ENCODE results near the gene GPC6.
A peak's percentile ranks its signal among the peaks of the same experiment; 100 is the strongest.

Gene GPC6

DNA sequence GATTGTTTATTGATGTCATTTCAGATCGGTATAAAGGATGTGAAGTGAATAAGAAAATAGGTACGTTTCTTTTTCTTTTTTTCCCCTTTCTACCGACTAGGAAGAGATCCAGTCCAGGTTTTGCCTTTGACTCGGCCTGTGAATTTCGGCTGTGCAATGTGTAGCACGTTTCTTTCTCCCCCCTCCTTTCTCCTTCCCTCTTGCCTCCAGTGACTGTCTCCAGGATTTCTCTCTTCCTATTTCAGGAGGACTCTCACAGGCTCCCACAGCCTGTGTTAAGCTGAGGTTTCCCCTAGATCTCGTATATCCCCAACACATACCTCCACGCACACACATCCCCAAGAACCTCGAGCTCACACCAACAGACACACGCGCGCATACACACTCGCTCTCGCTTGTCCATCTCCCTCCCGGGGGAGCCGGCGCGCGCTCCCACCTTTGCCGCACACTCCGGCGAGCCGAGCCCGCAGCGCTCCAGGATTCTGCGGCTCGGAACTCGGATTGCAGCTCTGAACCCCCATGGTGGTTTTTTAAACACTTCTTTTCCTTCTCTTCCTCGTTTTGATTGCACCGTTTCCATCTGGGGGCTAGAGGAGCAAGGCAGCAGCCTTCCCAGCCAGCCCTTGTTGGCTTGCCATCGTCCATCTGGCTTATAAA, at the start of gene GPC6:
TSS of gene GPC6 (plus strand) at position 185 of the 657 bp plus-strand sequence.
- no peak within 1 kb of the TSS for H3K4me3 ChIP-seq (ENCODE audit: low read length)
- no peak within 1 kb of the TSS for H2AFZ ChIP-seq (ENCODE audit: low read depth, low read length)
- no peak within 1 kb of the TSS for H3K4me2 ChIP-seq (ENCODE audit: low read length)
- H3K9me3 ChIP-seq (ENCODE audit: insufficient read depth, low read length) = peaks cover 10% of the 10 kb centered on the region
- TF ChIP-seq, protein P1, sequence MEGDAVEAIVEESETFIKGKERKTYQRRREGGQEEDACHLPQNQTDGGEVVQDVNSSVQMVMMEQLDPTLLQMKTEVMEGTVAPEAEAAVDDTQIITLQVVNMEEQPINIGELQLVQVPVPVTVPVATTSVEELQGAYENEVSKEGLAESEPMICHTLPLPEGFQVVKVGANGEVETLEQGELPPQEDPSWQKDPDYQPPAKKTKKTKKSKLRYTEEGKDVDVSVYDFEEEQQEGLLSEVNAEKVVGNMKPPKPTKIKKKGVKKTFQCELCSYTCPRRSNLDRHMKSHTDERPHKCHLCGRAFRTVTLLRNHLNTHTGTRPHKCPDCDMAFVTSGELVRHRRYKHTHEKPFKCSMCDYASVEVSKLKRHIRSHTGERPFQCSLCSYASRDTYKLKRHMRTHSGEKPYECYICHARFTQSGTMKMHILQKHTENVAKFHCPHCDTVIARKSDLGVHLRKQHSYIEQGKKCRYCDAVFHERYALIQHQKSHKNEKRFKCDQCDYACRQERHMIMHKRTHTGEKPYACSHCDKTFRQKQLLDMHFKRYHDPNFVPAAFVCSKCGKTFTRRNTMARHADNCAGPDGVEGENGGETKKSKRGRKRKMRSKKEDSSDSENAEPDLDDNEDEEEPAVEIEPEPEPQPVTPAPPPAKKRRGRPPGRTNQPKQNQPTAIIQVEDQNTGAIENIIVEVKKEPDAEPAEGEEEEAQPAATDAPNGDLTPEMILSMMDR (IDR thresholded peaks at IDR 0.05; ENCODE audit: low read depth, low read length) = no peak
- TF ChIP-seq EZH2phosphoT487 (IDR thresholded peaks at IDR 0.05; ENCODE audit: low read depth) = no peak
- no peak within 1 kb of the TSS for H3K9ac ChIP-seq (ENCODE audit: low read length)
- no peaks in the 10 kb centered on the region for H3K79me2 ChIP-seq (ENCODE audit: low read length)
- H3K4me1 ChIP-seq (ENCODE audit: low read length) = no peaks in the 10 kb centered on the region
- no peaks in the 10 kb centered on the region for H3K27me3 ChIP-seq (ENCODE audit: low read depth, low read length)
- no peaks in the 10 kb centered on the region for H4K20me1 ChIP-seq (ENCODE audit: insufficient read depth, low read length)
- no peak within 1 kb of the TSS for H3K27ac ChIP-seq (ENCODE audit: low read length)
- H3K36me3 ChIP-seq (replicated peaks; ENCODE audit: low read depth, low read length) = no peaks in the 10 kb centered on the region

DNA sequence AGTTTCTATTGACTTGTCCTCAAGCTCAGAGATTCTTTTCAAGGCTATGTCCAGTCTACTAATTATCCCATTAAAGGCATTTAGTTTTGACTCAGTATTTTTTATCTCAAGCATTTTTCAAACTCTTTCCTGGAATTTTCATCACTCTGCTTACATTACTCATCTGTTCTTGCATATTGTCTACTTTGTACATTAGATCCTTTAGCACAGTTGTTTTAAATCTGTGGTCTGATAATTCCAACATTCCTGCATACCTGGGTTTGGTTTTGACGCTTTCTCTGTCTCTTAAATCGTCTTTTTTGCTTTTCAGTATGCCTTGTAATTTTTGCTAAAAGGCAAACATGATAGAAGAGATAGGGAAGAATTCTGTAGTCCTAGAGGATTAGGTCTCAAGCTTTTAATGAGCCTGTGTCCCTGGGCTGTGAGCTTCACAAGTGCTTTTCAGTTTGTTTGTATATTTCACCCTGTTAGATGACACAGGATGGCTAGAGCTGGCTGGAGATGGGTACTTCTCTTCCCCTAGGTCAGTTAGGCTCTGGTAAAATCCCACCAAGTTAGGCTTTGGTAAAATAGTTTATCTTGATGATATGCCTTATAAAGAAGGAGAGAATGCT, 46.1 kb upstream of the GPC6 start:
- H3K27ac ChIP-seq (ENCODE audit: low read length) = no peak overlapping the region
- no peaks in the 10 kb centered on the region for H4K20me1 ChIP-seq (ENCODE audit: insufficient read depth, low read length)
- no peaks in the 10 kb centered on the region for H3K9me3 ChIP-seq (ENCODE audit: insufficient read depth, low read length)
- H3K4me3 ChIP-seq (ENCODE audit: low read length) = no peak overlapping the region
- no peak overlapping the region for H3K4me2 ChIP-seq (ENCODE audit: low read length)
- no peak for TF ChIP-seq EZH2phosphoT487 (IDR thresholded peaks at IDR 0.05; ENCODE audit: low read depth)
- TF ChIP-seq, protein P1 (IDR thresholded peaks at IDR 0.05; ENCODE audit: low read depth, low read length) = no peak
- H2AFZ ChIP-seq (ENCODE audit: low read depth, low read length) = peak overlapping the region; percentile 15; the same call in 1 of the 2 replicates
- H3K9ac ChIP-seq (ENCODE audit: low read length) = no peak overlapping the region
- H3K4me1 ChIP-seq (ENCODE audit: low read length) = no peaks in the 10 kb centered on the region
- H3K79me2 ChIP-seq (ENCODE audit: low read length) = no peaks in the 10 kb centered on the region
- no peaks in the 10 kb centered on the region for H3K27me3 ChIP-seq (ENCODE audit: low read depth, low read length)
- no peaks in the 10 kb centered on the region for H3K36me3 ChIP-seq (replicated peaks; ENCODE audit: low read depth, low read length)

DNA sequence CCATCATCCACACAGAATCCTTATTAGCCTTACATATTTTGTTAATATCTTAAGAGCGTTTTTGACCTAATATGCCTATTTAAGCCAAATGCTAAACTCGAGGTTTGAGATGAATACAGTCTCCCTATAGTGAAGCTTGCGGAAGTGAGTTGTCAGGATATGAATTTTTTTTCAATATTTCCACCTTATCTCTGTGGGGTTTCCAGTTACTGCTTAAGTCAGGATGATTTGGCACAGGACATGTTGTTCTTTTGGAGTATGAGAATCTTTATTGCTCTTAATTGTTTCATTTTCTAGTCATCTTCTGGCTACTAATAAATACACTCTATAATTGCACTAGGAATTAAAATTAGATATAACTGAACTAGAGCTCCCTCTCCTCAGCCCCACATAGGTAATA, 44.2 kb upstream of the GPC6 start:
- H3K9ac ChIP-seq (ENCODE audit: low read length) = no peak overlapping the region
- no peak overlapping the region for H2AFZ ChIP-seq (ENCODE audit: low read depth, low read length)
- H3K36me3 ChIP-seq (replicated peaks; ENCODE audit: low read depth, low read length) = no peaks in the 10 kb centered on the region
- H3K79me2 ChIP-seq (ENCODE audit: low read length) = no peaks in the 10 kb centered on the region
- H4K20me1 ChIP-seq (ENCODE audit: insufficient read depth, low read length) = no peaks in the 10 kb centered on the region
- H3K27me3 ChIP-seq (ENCODE audit: low read depth, low read length) = no peaks in the 10 kb centered on the region
- no peak overlapping the region for H3K4me3 ChIP-seq (ENCODE audit: low read length)
- H3K4me2 ChIP-seq (ENCODE audit: low read length) = no peak overlapping the region
- no peak overlapping the region for H3K27ac ChIP-seq (ENCODE audit: low read length)
- TF ChIP-seq EZH2phosphoT487 (IDR thresholded peaks at IDR 0.05; ENCODE audit: low read depth) = no peak
- TF ChIP-seq, protein P1 (IDR thresholded peaks at IDR 0.05; ENCODE audit: low read depth, low read length) = no peak
- no peaks in the 10 kb centered on the region for H3K9me3 ChIP-seq (ENCODE audit: insufficient read depth, low read length)
- no peaks in the 10 kb centered on the region for H3K4me1 ChIP-seq (ENCODE audit: low read length)

DNA sequence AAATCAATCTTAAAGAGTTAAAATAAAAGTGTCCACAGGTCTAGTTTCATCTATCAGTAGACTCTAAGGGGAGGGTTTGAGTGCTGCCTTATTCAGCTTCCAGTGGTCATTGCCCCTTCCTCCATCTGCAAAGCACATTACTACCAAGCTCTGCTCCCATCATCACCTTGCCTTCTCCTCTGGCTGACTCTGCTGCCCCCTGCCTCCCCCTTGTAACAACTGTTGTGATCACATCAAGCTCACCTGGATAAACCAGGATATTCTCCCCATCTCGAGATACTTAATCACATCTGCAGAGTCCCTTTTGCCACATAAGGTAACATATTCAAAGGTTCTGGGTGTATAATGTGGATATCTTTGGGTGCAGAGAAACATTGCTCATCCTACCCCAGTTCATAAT, 43.3 kb upstream of the GPC6 start:
- Histone ChIP-seq H2AFZ (ENCODE audit: low read depth, low read length) (no peak overlapping the region), H3K4me2 (ENCODE audit: low read length) (no peak overlapping the region), H3K9ac (ENCODE audit: low read length) (no peak overlapping the region), H4K20me1 (ENCODE audit: insufficient read depth, low read length) (no peaks in the 10 kb centered on the region), H3K79me2 (ENCODE audit: low read length) (no peaks in the 10 kb centered on the region), H3K4me1 (ENCODE audit: low read length) (no peaks in the 10 kb centered on the region), H3K9me3 (ENCODE audit: insufficient read depth, low read length) (no peaks in the 10 kb centered on the region), H3K27me3 (ENCODE audit: low read depth, low read length) (no peaks in the 10 kb centered on the region), H3K27ac (ENCODE audit: low read length) (no peak overlapping the region), H3K36me3 (replicated peaks; ENCODE audit: low read depth, low read length) (no peaks in the 10 kb centered on the region), H3K4me3 (ENCODE audit: low read length) (no peak overlapping the region)
- TF ChIP-seq, protein P1 (IDR thresholded peaks at IDR 0.05; ENCODE audit: low read depth, low read length) = peak; percentile 16; the same call in 1 of the 2 replicates
- no peak for TF ChIP-seq EZH2phosphoT487 (IDR thresholded peaks at IDR 0.05; ENCODE audit: low read depth)
